Hippocampal formation (tissue), 2 donors: ENCODE measurements around the gene ST3GAL4.
"Not testable (repeated sequence)": the region's sequence is repeated elsewhere in the genome, so short reads cannot be mapped to it uniquely, and the experiment has no call there.

Experiments
- DNase-seq, 2 donors: peaks; one replicate each; lab custom pipeline; 2025; lab: John Stamatoyannopoulos, UW

The ST3GAL4 gene

GRCh38 chr11:126355324-126355925 lies at the start of gene ST3GAL4:
TSS of gene ST3GAL4 (plus strand) at chr11:126355686. CDS start at chr11:126406156, 50,470 bp downstream.
- DNase-seq: peak in 1 of 2 donors; percentile 85

- no peak for DNase-seq
Measured at GRCh38 chr11:126305699-126306098, 49.8 kb upstream of the ST3GAL4 start.

- DNase-seq: peak in 1 of 2 donors; percentile 29
Measured at GRCh38 chr11:126307706-126308105, 47.8 kb upstream of the ST3GAL4 start.

- DNase-seq: peak in 1 of 2 donors; percentile 42
Measured at GRCh38 chr11:126308271-126308671, 47.2 kb upstream of the ST3GAL4 start.

- DNase-seq: not testable (repeated sequence)
Measured at GRCh38 chr11:126308771-126309170, 46.7 kb upstream of the ST3GAL4 start.

GRCh38 chr11:126310200-126310991 lies 45.1 kb upstream of the ST3GAL4 start:
- DNase-seq: peak; percentile 48 to 77

GRCh38 chr11:126310992-126311310 lies 44.5 kb upstream of the ST3GAL4 start:
- DNase-seq: no peak

- no peak for DNase-seq
Measured at GRCh38 chr11:126311401-126312291, 43.8 kb upstream of the ST3GAL4 start.

GRCh38 chr11:126312961-126313360 lies 42.5 kb upstream of the ST3GAL4 start:
- no peak for DNase-seq

- DNase-seq: no peak
Measured at GRCh38 chr11:126313826-126314225, 41.7 kb upstream of the ST3GAL4 start.

- no peak for DNase-seq
Measured at GRCh38 chr11:126317432-126317755, 38.1 kb upstream of the ST3GAL4 start.

- no peak for DNase-seq
Measured at GRCh38 chr11:126317756-126318573, 37.5 kb upstream of the ST3GAL4 start.

GRCh38 chr11:126318574-126319373 lies 36.7 kb upstream of the ST3GAL4 start:
- peak; percentile 13 to 58 for DNase-seq

- DNase-seq: no peak
Measured at GRCh38 chr11:126319374-126319740, 36.1 kb upstream of the ST3GAL4 start.

GRCh38 chr11:126322996-126323395 lies 32.5 kb upstream of the ST3GAL4 start:
- DNase-seq: no peak

GRCh38 chr11:126327281-126328000 lies 28.0 kb upstream of the ST3GAL4 start:
- DNase-seq: no peak

GRCh38 chr11:126328001-126328390 lies 27.5 kb upstream of the ST3GAL4 start:
- no peak for DNase-seq

GRCh38 chr11:126328444-126328843 lies 27.0 kb upstream of the ST3GAL4 start:
- DNase-seq: no peak

- DNase-seq: no peak
Measured at GRCh38 chr11:126328938-126329643, 26.4 kb upstream of the ST3GAL4 start.
